GM19397 (cell line): Measurements from ENCODE around the gene SLC1A6.
"Not testable (repeated sequence)": the region's sequence is repeated elsewhere in the genome, so short reads cannot be mapped to it uniquely, and the experiment has no call there.

ENCODE experiments used
- ATAC-seq: cut with Tn5 transposase; IDR thresholded peaks from one replicate; pipeline ENCODE4 v1.9.1; 2021; ENCODE audit warnings: mild to moderate bottlenecking, moderate library complexity; ENCODE audit not compliant: unreplicated experiment

Gene SLC1A6

DNA sequence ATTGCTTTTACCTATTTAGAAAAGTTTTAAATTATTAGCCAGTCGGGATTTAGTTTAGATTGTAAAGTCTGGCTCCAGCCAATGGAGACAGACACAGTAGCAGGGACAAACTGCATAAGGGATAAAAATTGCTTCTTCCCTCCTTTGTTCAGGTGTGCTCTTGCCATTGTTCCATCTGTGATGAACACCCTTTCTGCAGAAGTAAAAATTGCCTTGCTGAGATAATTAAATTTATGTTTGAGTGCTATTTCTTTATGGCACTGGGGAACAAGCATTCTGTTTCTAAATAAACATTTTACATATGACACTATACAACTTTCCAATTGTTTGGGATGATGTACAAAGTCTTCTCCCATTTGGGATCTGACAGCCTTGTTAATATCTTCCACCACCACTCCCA is 20.4 kb downstream of the SLC1A6 start:
- no peak for ATAC-seq

DNA sequence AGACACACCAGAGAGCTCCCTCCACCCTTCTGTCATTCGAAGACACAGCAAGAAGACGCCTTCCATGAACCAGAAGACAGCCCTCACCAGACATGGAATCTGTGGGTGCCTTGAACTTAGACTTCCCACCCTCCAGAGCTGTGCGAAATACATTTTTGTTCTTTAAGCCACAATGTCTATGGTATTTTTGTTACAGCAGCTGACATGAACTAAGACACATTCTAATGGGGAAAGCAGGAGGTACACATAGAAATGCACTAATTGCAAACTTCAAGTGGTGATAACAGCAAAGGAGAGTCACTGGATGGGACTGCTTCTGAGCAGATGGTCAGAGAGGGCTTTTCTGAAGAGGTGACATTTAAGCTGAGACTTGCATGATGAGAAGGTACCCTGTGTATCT is 22.2 kb downstream of the SLC1A6 start:
- ATAC-seq = no peak

DNA sequence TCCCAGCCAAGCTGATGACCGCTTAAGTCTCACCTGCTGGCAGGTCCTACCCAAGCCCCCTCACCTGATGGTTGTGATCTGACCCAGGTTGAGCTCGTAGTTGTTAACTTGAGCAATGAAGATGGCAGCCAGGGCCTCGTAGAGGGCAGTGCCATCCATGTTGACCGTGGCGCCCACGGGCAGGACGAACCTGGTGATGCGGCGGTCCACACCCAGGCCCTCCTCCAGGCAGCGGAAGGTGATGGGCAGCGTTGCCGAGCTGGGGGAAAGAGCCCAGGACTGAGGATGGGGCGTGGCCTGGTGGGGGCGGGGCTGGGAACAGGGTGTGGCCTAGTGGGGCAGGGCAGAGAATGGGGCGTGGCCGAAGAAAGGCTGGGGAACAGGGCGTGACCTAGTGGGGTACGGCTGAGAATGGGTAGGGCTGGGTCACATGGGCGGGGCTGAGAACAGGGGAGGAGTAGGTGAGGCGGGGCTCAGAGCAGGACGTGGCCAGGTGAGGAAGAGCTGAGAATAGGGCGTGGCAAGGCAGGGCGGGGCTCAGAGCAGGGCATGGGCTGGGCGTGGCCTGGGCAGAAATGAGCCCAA is 25.5 kb downstream of the SLC1A6 start:
- no peak for ATAC-seq

DNA sequence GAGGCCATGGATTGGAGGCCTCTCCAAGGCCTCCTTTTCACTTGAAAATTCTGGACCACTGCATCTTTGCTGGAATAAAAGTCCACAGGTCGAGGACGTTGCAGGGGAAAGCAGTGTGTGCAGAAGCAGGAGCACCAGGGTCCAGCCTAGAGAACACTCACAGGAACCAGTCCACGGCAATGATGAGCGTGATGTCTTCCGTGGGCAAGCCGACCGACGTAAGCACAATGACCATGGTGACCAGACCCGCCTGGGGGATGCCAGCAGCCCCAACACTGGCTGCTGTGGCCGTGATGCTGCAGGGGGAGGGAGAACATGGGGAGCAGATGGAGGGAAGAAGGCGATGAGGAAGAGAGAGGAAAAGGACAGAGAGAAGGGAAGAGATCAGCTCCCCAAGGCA is 26.9 kb downstream of the SLC1A6 start:
- no peak for ATAC-seq

DNA sequence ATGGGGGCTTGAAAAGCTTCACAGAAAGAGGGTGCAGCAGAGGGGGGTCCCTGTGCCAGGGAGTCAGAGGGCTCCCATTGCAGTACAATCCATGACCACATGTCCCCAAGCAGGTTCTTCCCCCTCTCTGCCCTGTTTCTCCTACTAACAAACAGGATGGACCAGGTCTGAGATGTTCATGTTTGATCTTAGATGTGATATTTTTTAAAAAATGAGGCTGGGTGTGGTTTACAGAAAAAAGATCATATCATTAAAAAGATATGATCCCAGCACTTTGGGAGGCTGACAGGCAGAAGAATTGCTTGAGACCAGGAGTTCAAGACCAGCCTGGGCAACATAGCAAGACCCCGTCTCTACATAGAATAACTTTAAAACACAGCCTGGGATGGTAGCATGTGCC is 29.2 kb downstream of the SLC1A6 start:
- ATAC-seq = no peak

DNA sequence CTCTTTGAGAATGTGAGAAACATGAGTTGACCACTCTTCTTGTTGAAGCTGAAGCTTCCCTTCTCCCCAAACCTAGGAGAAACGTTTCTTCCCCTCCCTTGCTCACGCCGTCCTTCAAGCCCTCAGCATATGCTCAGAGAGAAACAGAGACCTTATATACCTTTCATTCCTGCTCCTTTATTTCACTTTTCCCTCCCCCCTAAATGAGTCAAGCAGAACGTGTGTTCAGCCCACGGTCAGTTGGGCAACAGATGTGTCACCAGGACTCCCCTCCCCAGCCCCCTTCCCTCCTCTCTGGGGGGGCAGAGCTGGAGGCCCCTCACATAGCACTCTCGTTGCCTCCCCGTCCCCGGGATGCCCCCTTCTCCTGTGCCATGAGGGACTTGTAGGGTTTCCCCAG is 29.8 kb downstream of the SLC1A6 start:
- ATAC-seq = no peak

DNA sequence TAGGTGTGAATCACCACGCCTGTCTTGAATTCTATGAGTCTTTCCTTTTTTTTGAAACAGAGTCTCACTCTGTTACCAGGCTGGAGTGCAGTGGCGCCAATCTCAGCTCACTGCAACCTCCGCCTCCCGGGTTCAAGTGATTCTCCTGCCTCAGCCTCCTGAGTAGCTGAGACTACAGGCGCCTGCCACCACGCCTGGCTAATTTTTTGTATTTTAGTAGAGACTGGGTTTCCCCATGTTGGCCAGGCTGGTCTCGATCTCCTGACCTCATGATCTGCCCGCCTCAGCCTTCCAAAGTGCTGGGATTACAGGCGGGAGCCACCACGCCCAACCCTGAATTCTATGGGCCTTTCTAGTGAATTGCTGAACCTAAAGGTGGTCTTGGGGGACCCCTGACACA is 30.3 kb downstream of the SLC1A6 start:
- ATAC-seq = not testable (repeated sequence)

DNA sequence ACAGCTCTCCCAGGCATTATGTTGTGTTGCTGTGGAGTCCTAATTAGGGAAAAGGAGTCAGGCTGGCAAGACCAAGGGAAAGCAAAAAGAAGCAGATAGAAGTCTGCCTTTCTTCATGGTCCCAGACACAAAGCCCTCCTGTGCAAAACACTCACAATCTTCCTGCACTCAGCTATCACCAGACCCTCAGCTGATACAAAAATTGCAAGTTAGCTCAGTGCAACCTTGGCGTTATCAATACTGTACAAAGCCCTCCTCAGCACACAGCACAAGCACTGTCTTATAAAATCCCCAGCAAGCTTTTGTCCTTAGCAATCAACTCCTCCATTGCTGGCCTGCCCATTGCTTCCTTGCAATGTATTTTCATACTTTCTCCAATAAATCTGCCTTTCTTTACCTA is 35.2 kb downstream of the SLC1A6 start:
- no peak for ATAC-seq

DNA sequence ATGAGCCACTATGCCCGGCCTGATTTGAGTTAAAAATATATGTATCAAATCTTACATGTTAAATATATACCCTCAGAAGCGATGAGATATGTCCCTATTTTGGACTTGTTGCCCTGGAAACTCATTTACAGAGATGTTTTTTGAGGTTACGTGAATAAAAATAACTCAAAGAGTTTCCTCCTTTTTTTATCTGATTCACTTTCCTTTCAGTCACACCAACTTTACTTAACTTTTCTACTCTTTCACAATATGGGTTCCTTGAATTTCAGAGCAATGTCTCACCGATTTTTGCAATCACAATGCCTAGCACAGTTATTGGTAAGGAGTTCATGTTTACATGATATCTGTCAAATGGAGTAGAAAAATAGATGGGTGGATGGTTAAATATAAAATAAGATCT is 36.1 kb downstream of the SLC1A6 start:
- no peak for ATAC-seq

DNA sequence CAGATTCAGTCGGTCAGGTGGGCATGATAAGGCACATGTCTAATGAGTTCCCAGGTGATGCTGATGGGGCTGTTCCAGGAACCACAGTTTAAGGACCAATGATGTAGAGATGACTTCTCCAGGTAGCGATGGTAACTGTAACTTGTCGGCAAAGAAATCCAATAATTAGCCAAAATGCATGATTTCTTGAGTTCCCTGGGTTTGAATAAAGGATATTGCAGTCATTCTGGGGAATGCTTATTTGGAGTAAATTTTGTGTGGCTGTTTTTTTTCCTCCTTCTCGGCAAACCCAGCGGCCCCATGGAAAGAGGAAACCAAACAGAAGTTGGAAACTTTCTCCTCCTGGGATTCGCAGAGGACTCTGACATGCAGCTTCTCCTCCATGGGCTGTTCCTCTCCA is 38.5 kb downstream of the SLC1A6 start, which contains the start of gene OR7C2:
OR7C2 (plus strand) TSS at position 301 of the 400 bp plus-strand sequence; CDS start at position 301, 0 bp downstream.
- no peak for ATAC-seq

DNA sequence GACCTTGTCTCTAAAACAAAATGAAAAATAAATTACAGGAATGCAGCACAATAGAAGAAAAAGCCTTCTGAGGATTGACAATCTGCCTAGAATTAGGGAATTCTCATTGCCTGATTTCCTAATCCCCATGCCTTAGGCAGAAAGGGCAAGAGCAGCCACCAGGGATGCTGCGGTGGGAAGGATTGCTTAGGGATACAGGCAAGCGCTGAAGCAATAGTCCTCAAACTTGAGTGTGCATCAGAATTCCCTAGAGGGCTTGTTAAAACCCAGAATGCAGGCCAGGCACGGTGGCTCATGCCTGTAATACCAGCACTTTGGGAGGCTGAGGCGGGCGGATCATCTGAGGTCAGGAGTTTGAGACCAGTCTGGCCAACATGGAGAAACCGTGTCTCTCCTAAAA is 39.4 kb downstream of the SLC1A6 start:
- ATAC-seq = no peak

DNA sequence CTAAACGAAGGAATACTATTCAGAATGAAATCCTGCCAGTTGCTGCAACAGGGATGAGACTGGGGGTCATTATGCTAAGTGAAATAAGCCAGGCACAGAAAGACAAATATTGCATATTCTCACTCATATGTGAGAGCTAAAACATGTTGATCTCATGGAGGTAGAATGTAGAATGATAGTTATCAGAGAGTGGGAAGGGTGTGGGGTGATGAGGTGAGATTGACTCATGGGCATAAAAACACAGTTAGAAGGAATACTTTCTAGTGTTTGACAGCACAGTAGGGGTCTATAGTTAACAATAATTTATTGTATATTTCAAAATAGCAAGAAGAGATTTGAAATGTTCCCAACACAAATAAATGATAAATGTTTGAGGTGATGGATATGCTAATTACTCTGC is 46.2 kb downstream of the SLC1A6 start:
- ATAC-seq = no peak

DNA sequence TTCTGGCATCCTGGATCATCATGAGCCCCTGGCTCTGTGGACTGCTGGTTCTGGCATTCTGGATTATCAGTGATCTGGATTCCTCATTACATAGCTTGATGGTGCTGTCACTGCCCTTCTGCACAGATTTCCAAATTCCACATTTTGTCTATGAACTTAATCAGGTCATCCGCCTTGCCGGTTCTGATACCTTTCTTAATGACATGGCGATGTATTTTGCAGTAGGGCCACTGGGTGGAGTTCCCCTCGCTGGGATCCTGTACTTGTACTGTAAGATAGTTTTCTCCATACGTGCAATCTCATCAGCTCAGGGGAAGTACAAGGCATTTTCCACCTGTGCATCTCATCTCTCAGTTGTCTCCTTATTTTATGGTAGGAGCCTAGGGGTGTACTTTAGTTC is 62.8 kb downstream of the SLC1A6 start:
- ATAC-seq = no peak

DNA sequence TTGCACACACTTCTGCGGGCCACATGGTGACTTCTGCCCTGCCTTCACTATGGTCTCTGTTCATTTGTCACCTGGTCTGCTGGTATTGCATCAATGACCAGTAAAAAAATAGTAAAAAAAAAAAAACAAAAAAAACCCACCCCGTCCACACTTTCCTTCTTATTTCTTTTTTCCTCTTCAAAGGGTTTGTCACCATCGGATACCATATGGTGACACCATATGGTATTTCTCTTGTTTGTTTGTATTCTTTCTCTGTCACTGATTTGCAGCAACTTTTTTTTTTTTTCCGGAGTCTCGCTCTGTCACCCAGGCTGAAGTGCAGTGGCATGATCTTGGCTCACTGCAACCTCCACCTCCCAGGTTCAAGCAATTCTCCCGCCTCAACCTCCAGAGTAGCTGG is 64.5 kb downstream of the SLC1A6 start:
- ATAC-seq = no peak

DNA sequence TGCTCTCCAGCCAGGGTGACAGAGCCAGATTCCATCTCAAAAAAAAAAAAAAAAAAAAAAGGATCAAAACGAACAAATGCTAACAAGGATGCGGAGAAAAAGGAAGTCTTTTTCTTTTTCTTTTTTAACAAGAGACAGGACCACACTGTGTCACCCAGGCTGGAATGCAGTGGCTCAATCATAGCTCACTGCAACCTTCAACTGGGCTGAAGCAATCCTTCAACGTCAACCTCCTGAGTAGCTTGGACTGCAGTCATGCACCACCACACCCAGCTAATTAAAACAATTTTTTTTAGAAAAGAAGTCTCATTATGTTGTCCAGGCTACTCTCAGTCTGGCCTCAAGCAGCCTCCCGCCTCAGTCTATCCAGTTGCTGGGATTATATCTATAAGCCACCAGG is 73.0 kb downstream of the SLC1A6 start:
- ATAC-seq = no peak

DNA sequence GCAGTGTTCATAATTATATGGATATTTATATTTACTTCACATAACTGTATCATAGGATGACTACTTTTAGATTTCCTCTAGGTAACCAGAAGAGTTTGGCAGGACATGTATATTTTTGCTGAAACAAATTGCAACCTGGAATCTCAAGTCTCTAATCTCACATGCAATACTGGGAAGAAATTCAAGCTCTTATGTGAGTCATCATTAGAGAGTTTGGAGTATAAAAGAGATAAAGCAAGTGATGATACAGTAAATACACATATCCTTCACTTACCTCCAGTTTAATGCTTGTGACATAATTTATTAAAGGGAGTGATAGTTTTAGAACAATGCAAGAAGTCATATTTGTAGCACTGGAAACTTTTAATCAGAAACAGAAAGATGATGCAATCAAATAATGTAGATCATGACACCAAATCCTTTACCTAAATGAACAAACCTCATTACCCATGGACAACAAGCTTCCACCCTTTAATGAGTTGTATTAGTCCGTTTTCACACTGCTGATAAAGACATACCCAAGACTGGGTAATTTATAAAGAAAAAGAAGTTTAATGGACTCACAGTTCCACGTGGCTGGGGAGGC is 77.9 kb downstream of the SLC1A6 start:
- ATAC-seq = no peak
